PC-3 (cell line): ENCODE data around the gene PELI1. TPM values are rescaled to one million over a fixed set of nuclear protein-coding genes. Genes with fewer than 3 reads are reported as not detected.

Experiments
- ATAC-seq: fragments of 200-7000 bp; cut with Tn5 transposase; 2 replicates; pipeline ENCODE4 v1.9.1; 2020; ENCODE audit warnings: mild to moderate bottlenecking, moderate library complexity
- BruUV-seq: library from RNA; stranded (reverse); fragments of 400-500 nt; replicated peaks from 2 replicates; lab custom pipeline; 2021; lab: Mats Ljungman, UMichigan
- CTCF ChIA-PET: fragments of 300-600 bp; sonication (Branson Sonifier 250); formaldehyde crosslinking; loops from one replicate; lab custom pipeline; 2022; ENCODE audit warnings: antibody characterized with exemption; lab: Charles Lee
- POLR2A ChIA-PET: fragments of 300-600 bp; sonication (Branson Sonifier 250); formaldehyde crosslinking; loops from one replicate; lab custom pipeline; 2022; ENCODE audit warnings: antibody characterized with exemption; ENCODE audit not compliant: unreplicated experiment; lab: Charles Lee
- DNase-seq: peaks from one replicate; pipeline ENCODE4 v3.0.0-alpha.2; 2015
- H2AFZ ChIP-seq: fragments of 300-600 bp; sonication (generic); 2 replicates; pipeline ENCODE4 v1.6.0; 2016; ENCODE audit warnings: antibody characterized with exemption, low read length
- H3F3A ChIP-seq: fragments of 300-600 bp; sonication (generic); one replicate; pipeline ENCODE4 v1.6.0; 2017; ENCODE audit warnings: antibody characterized with exemption, low read length, control low read depth, mild to moderate bottlenecking; ENCODE audit not compliant: unreplicated experiment
- H3K27ac ChIP-seq: fragments of 300-600 bp; sonication (generic); 2 replicates; pipeline ENCODE4 v1.5.1; 2016; ENCODE audit warnings: mild to moderate bottlenecking, low read length
- H3K27me3 ChIP-seq: fragments of 300-600 bp; sonication (generic); 2 replicates; pipeline ENCODE4 v1.6.1; 2016; ENCODE audit warnings: low read length, mixed read lengths
- H3K36me3 ChIP-seq: fragments of 300-600 bp; sonication (generic); 2 replicates; pipeline ENCODE4 v1.6.1; 2016; ENCODE audit warnings: low read depth, mixed run types, low read length, mixed read lengths
- H3K4me1 ChIP-seq: fragments of 300-600 bp; sonication (generic); 2 replicates; pipeline ENCODE4 v1.5.1; 2016; ENCODE audit warnings: low read length; ENCODE audit not compliant: insufficient read depth
- H3K4me2 ChIP-seq: fragments of 300-600 bp; sonication (generic); 2 replicates; pipeline ENCODE4 v1.6.0; 2016; ENCODE audit warnings: low read length
- H3K4me3 ChIP-seq: fragments of 300-600 bp; sonication (generic); 2 replicates; pipeline ENCODE4 v1.5.1; 2016; ENCODE audit warnings: mild to moderate bottlenecking, low read length, mixed read lengths
- H3K79me2 ChIP-seq: fragments of 300-600 bp; sonication (generic); 2 replicates; pipeline ENCODE4 v1.6.1; 2017; ENCODE audit warnings: low read length, mixed read lengths
- H3K9ac ChIP-seq: fragments of 300-600 bp; sonication (generic); 2 replicates; pipeline ENCODE4 v1.6.0; 2016; ENCODE audit warnings: mild to moderate bottlenecking, low read length
- H3K9me2 ChIP-seq: fragments of 300-600 bp; sonication (generic); replicated peaks from 2 replicates; pipeline ENCODE4 v1.6.1; 2016; ENCODE audit warnings: mixed run types, low read length, mixed read lengths
- H3K9me3 ChIP-seq: fragments of 300-600 bp; sonication (generic); 2 replicates; pipeline ENCODE4 v1.6.1; 2016; ENCODE audit warnings: low read length, mixed read lengths
- H4K20me1 ChIP-seq: fragments of 300-600 bp; sonication (generic); 2 replicates; pipeline ENCODE4 v1.6.1; 2016; ENCODE audit warnings: low read length, mixed read lengths
- CTCF ChIP-seq: fragments of 300-600 bp; sonication (generic); conservative IDR thresholded peaks from 2 replicates; pipeline ENCODE4 v1.5.1; 2017; ENCODE audit warnings: antibody characterized with exemption, low read depth, mild to moderate bottlenecking, low read length
- EZH2 ChIP-seq: fragments of 300-600 bp; sonication (generic); IDR thresholded peaks from one replicate; pipeline ENCODE4 v1.6.1; 2017; ENCODE audit warnings: antibody characterized with exemption, mild to moderate bottlenecking, low read length; ENCODE audit not compliant: unreplicated experiment
- EZH2phosphoT487 ChIP-seq: fragments of 300-600 bp; sonication (generic); IDR thresholded peaks from 2 replicates; pipeline ENCODE4 v1.6.1; 2018; ENCODE audit warnings: mild to moderate bottlenecking, antibody characterized with exemption, low read length, borderline replicate concordance
- intact Hi-C: fragments of 100-400 bp; cut with micrococcal nuclease; formaldehyde crosslinking; loops from 2 replicates; pipeline ENCODE4 v1.9.0; 2023
- total RNA-seq: library from RNA; depleted of rRNA; stranded (reverse); fragments of >200 nt; gene quantifications from 2 replicates; pipeline ENCODE4 v1.2.3, GENCODE V29; 2014

Gene PELI1
- total RNA-seq, 1 experiment from 2014 or later = 5.6 TPM

DNA sequence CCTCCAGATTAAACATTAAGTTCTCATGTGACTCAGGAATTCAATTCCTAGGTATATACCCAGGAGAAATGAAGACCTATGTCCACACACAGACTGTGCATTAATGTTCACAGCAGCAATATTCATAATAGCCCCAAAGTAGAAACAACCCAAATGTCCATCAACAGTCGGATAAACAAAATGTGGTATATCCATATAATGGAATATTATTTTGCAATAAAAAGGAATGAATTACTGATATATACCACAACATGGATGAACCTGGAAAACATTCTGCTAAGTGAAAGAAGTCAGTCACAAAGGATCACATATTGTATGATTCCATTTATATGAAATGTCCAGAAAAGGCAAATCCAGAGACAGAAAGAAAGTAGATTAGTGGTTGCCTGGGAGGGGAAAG, 20.5 kb downstream of the PELI1 start:
- ChIA-PET POLR2A (interaction anchor here (1.1 kb wide), 1 partner anchor 10 kb away, joined by 3 read pairs; no protein-coding TSS in a partner anchor), CTCF (no interaction called here)
- no peaks in the 10 kb centered on the region for H3K9me3 ChIP-seq
- no peaks in the 10 kb centered on the region for H3F3A ChIP-seq
- intact Hi-C loops = no loop called here
- no peaks in the 10 kb centered on the region for H3K36me3 ChIP-seq
- H3K9ac ChIP-seq = no peak overlapping the region
- no peak overlapping the region for H3K4me2 ChIP-seq
- H3K79me2 ChIP-seq = no peaks in the 10 kb centered on the region
- DNase-seq = no peak
- no peaks in the 10 kb centered on the region for H4K20me1 ChIP-seq
- H3K9me2 ChIP-seq = no peaks in the 10 kb centered on the region
- TF ChIP-seq EZH2phosphoT487 (no peak), CTCF (no peak), EZH2 (no peak)
- H3K27ac ChIP-seq = no peak overlapping the region
- ATAC-seq = no peak
- H2AFZ ChIP-seq = no peak overlapping the region
- H3K4me3 ChIP-seq = no peak overlapping the region
- peaks cover 9% of the 10 kb centered on the region for H3K4me1 ChIP-seq
- no peaks in the 10 kb centered on the region for H3K27me3 ChIP-seq
- BruUV-seq = no TSS peak

DNA sequence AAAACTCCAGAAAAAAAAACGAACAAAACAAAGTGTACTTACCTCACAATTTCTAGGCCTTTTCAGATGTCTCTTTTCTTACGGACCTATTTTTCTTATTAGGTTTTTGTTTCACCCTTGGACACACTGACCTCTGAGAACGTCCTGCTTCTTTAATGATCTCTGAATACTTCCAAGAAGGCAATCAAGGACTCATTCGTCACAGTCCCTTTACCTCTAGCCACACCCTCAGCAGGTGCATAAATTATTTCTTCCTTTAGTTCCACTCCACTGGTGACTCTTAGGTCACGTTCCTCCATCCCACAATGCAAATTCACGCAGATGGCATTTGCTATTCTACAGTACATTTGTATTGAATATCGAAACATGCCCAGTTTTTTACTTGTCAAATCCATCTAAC, 21.9 kb downstream of the PELI1 start:
- BruUV-seq = no TSS peak
- POLR2A ChIA-PET = no interaction called here
- H3K79me2 ChIP-seq = no peaks in the 10 kb centered on the region
- H3K9me2 ChIP-seq = no peaks in the 10 kb centered on the region
- H3K4me2 ChIP-seq = no peak overlapping the region
- DNase-seq (no peak), ATAC-seq (no peak)
- H4K20me1 ChIP-seq = no peaks in the 10 kb centered on the region
- H3K36me3 ChIP-seq = no peaks in the 10 kb centered on the region
- H3K27ac ChIP-seq = no peak overlapping the region
- no peak overlapping the region for H3K9ac ChIP-seq
- TF ChIP-seq CTCF = no peak
- no peak for TF ChIP-seq EZH2phosphoT487
- no peak for TF ChIP-seq EZH2
- CTCF ChIA-PET = no interaction called here
- intact Hi-C loops = no loop called here
- no peaks in the 10 kb centered on the region for H3F3A ChIP-seq
- H3K4me1 ChIP-seq = peaks cover 9% of the 10 kb centered on the region
- H3K4me3 ChIP-seq = no peak overlapping the region
- H2AFZ ChIP-seq = no peak overlapping the region
- H3K27me3 ChIP-seq = no peaks in the 10 kb centered on the region
- H3K9me3 ChIP-seq = no peaks in the 10 kb centered on the region

DNA sequence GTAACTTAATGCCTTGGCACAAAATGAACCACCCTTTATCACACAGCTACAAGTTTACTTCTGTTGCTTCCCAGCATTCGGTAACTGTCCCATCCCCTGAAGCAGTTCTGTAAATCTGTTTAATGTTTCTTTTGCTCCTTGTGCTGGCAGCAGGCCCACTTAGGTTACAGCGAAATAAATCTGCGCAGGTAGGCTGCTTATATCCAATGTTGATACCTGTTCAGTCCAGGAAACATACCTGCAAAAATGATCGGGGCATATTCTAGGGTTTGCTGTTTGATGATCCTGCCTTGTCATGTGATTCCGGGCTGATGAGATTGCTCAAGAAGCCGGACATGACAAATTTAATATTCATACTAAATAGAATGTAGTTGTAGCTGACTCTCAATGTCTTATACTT, 23.3 kb downstream of the PELI1 start:
- CTCF ChIA-PET = no interaction called here
- Histone ChIP-seq H3K4me2 (peak overlapping the region; percentile 63), H3K36me3 (no peaks in the 10 kb centered on the region), H3K4me3 (peak overlapping the region; percentile 16; the same call in 1 of the 2 replicates), H3K27me3 (no peaks in the 10 kb centered on the region), H3K27ac (peak overlapping the region; percentile 28; the same call in 1 of the 2 replicates), H4K20me1 (no peaks in the 10 kb centered on the region), H3K9ac (no peak overlapping the region), H3K79me2 (no peaks in the 10 kb centered on the region), H3K4me1 (peaks cover 15% of the 10 kb centered on the region), H3K9me3 (no peaks in the 10 kb centered on the region), H2AFZ (peak overlapping the region; percentile 58), H3K9me2 (no peaks in the 10 kb centered on the region), H3F3A (no peaks in the 10 kb centered on the region)
- ATAC-seq = peak; percentile 80
- TSS peak; percentile 33 for BruUV-seq
- intact Hi-C loops = no loop called here
- peak; percentile 68 for DNase-seq
- POLR2A ChIA-PET = interaction anchor here (0.6 kb wide), 1 partner anchor 12 kb away, joined by 3 read pairs; no protein-coding TSS in a partner anchor
- no peak for TF ChIP-seq CTCF
- TF ChIP-seq EZH2phosphoT487 = no peak
- TF ChIP-seq EZH2 = no peak
